ENCODE results near the gene SIAH3. TPM values are rescaled to one million over a fixed set of nuclear protein-coding genes. Genes with fewer than 3 reads are reported as not detected.

Gene SIAH3
- polyA plus RNA-seq, 3 donors, result not detected

DNA sequence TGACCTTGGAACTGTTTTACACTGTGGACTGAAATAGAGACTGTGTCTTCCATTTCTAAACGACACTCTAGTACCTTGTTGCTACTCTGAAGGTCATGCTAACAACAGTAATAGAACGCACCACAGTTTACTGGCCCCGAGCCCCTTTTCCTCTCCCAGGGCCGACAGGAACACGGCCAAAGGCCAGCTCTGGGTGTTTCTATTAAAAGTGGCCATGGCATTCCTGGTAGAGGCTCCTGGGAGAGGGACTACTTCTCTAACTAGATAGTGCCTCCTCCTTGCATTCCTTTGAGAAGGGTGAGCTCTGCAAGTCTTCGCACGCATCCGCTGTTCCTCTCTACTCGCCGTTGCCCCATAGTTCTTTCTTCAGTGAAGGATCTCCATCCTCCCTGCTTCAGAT lies 18.7 kb upstream of the SIAH3 start:
- WGBS, 3 donors, result 75 to 90% (median 90%) methylated on average over 10 of the region's 10 CpGs
- H3K27ac ChIP-seq (ENCODE audit: low read depth, low read length), result no peak overlapping the region

DNA sequence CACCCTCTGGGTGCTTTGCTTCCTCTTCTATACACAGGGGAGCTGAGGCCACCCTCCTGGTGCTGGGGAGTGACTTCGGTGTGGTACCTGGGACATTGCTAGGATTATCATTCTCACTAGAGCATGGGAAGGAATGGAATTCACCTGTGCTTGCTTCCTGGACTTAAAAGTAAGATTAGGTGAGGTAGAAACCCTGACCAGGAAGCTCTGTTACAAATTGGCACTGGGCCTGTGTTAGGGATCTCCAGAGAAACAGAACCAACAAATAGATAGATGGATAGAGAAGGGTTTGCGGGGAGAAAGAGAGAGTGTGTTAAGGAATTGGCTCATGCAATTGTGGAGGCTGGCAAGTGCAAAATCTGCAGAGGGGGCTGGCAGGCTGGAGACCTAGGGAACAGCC lies 13.9 kb upstream of the SIAH3 start:
- H3K27ac ChIP-seq (ENCODE audit: low read depth, low read length), result no peak overlapping the region
- 78 to 90% (median 80%) methylated on average over 2 of the region's 2 CpGs for WGBS, 3 donors

DNA sequence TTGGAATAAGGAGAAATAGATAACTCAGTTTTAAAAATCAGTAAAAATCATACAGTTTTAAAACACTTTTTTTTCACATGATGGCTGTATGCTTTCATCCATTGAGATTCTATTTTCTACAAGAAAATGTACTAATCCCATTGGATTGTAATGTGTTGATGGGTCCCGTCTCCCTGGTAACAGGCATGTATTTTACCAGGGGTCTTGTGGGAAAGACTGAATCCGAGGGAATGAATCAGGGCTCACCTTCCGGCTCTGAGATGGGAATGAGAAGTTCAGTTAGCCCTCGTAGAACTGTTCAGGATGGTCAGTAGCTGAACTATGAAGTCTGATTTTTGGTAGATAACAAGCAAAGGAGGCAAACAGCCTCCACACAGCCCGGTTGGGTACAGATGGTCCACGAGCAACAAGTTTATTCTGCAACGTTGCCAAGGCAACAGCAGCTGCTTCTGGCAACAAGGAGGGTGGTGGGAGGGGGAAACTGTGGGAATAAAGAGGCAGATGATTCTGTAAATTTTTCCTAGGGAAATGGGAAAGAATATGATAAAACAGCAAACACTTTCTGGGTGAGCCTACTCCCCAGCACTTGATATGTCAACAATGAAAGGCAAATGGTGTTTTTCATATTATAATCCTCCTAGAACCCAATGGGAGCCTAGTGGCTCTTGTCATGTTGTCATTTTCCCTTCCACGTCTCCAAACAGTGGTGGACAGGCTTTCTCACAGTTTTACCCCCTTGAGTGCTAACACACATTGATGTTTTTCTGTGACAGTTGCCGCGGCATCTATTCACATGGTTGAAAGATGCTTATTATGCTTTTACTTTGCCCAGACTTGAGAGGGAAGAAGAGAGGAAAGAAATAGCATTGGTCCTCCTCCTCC lies 12.4 kb upstream of the SIAH3 start:
- WGBS, 3 donors, result 61 to 70% (median 61%) methylated on average over 10 of the region's 10 CpGs
- no peak overlapping the region for H3K27ac ChIP-seq (ENCODE audit: low read depth, low read length)

DNA sequence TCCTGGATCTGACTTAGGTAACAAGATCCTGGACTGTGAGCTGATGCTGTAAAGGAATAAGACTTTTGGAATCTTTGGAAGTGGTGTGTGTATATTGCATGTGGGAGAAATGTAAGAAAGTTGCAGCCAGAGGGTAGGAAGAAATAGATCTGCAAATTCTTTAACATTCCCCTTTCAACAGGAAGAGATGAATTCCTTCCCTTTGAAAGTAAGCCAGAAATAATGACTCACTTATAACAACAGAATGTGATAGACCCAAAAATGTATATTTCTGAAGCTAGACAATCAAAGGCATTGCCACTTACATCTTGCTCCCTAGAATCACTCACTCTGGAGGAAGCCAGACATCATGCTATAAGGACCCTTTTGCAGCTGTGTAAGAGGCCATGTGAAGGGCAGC lies 9.8 kb upstream of the SIAH3 start:
- no peak overlapping the region for H3K27ac ChIP-seq (ENCODE audit: low read depth, low read length)

DNA sequence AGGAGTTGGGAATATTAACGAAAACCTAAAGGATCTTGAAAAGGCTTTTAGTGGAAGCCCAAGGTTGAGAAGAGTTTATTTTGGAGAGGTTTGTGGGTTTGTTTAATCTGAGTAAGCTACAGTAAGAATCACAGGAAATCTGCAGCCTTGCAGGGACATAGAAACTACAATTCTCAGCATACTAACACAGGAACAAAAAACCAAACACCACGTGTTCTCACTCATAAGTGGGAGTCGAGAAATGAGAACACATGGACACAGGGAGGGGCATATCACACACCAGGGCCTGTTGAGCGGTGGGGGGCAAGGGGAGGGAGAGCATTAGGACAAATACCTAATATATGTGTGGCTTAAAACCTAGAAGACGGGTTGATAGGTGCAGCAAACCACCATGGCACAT lies 8.7 kb upstream of the SIAH3 start:
- 66 to 78% (median 75%) methylated on average over 5 of the region's 5 CpGs for WGBS, 3 donors
- H3K27ac ChIP-seq (ENCODE audit: low read depth, low read length), result no peak overlapping the region

DNA sequence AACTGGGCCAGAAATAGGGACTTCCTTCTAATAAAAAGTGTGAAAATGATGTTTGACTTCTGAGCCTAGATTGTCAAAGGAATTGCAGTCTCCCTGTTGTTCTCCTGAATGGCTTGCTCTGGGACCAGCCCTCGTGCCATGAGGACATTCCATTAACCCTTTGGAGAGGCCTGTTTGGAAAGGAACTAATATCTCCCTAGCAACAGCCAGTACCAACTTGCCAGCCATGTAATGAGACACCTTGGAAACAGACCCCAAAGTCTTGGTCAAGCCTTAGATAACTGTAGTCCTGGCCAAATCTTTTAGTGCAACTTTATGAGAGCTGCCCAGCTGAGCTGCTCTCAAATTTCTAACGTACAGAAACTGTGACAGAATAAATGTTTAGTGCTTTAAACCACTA lies 8.2 kb upstream of the SIAH3 start:
- WGBS, 3 donors, result 43 to 60% (median 52%) methylated on average over 2 of the region's 2 CpGs
- no peak overlapping the region for H3K27ac ChIP-seq (ENCODE audit: low read depth, low read length)

DNA sequence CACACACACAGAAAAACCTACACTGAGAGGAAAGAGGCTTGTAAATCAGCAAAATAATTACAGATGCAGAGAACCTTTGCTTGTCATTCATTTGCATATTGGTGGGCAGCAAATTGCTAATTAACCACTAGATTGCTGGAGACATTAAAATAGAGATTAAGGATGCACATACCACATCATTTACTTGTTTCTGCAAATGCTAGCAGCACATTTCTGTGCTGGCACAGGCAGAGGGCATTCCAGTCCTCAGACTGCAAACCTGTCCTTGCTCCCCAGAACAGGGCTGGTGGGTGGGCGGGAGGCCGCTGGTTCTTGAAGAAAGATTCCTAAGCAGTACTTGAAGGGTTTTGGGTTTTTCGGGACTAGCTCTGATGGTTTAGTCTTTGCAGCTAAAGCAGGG lies 941 bp upstream of the SIAH3 start:
- WGBS, 3 donors, result 76 to 87% (median 86%) methylated on average over 3 of the region's 3 CpGs
- H3K27ac ChIP-seq (ENCODE audit: low read depth, low read length), result no peak overlapping the region

DNA sequence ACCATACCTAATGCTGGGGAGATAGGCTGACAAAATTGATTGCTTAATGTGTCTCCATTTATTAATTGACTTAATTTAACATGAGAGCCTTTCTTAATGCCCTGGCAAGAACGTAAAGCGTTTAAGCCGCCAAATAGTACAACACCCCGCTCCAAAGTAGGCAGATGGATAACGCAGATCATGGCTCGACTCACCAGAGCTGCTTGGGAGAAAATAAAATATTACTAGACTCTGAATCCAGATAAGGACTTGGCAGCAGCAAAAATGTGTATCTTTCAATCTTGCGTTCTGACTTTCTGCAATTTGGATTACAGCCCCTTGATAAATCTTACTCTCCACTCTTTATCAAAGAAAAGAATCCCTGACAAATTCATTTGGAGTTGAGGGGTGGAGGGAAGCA lies 403 bp upstream of the SIAH3 start:
- no peak overlapping the region for H3K27ac ChIP-seq (ENCODE audit: low read depth, low read length)
- 31 to 60% (median 53%) methylated on average over 7 of the region's 7 CpGs for WGBS, 3 donors

DNA sequence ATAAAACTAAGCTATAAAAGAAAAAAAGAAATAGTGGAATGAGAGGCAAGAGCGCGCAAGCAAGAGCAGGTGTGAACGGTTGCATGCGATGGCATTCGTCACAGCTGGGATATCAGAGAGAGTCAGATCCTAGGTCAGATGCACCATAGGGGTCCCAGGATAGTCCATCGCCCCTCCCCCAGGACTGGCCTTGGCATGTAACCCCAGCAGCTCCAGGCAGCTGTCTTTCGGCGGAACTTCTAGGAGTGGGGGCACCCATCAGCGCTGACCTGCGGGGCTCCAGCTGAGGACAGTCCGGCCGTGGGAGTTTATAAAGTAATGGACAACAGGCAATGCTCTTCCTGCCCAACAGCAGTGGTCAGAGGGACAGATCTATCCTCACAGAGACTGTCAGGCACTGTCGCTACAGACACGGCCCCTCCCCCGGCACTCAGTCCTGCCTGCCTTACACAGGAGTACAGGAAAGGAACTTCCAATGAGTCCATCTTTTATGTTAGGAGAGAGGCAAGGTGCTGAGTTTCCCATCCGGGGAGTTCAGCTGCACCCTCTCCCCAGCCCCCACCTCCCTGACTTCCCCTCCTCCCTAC lies 1.4 kb downstream of the SIAH3 start:
- WGBS, 3 donors, result 43 to 67% (median 59%) methylated on average over 16 of the region's 16 CpGs
- no peak overlapping the region for H3K27ac ChIP-seq (ENCODE audit: low read depth, low read length)

DNA sequence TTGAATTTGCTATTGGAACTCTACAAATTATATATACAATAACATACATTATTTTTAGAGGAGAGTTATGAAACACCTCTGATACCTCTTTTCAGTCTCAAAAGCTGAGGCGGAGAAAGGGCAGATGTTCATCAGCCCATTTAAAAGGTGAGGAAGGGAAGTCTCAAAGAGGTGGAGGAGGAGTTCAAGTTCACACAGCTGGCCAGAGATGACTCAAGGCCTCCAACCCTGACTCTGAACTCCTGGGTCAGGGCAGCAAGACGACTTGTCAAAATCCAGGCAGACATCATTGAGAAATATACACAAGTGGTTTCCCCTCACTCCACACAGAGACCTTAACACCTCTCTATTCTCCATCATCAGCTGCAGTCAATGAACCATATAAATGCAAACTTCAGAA lies 2.1 kb downstream of the SIAH3 start:
- 63 to 70% (median 66%) methylated on average over 2 of the region's 2 CpGs for WGBS, 3 donors
- no peak overlapping the region for H3K27ac ChIP-seq (ENCODE audit: low read depth, low read length)

DNA sequence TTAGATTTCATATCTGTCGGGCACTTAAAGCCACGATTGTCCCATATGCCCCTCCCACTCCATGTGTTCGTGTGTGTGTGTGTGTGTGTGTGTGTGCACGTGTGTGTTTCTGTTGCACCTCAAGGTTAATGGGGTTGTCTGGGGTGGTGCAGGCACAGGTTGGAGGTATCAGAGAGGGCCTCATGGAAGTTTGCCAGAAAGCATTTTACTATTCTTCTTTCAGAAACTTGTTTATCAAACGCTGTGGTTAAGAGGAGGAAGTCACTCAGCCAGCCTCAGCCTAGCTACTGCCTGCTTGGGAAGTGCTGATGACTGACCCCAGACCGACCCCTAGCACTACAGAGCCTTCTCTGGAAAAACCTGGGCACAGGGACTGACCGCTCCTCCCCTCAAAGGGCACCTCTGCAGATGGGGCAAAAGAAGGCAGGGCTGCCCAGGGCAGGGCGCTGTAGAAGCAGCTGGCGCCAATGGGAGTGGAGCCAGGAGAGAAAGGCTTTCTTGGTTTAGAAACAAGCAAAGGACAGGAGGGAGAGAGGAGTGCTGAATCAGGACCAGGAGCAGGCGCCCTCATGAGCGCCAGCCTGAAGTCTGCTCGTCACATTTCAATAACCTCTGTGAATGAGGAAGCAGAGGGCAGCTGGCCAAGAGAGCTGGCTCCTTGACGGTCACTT lies 3.9 kb downstream of the SIAH3 start:
- H3K27ac ChIP-seq (ENCODE audit: low read depth, low read length), result no peak overlapping the region
- WGBS, 3 donors, result 20 to 38% (median 31%) methylated on average over 13 of the region's 13 CpGs

DNA sequence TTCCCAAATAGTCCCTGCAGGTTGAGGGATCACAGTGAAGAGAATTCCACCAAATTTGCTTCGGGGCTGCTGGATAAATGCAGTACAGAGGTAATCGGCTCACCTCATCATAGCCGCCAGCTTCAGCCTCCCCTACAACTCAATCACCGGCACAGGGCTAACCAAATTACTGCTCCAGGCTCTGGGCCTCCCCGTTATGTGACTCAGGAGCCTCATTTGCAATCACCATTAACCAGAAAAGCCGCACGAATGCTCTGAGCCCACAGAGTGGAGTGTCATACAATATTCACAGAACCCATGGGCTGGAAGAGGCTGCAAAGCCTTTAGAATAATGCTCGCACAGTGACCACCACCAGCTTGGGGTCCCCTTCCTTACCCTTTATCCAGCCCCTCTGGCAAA lies 4.9 kb downstream of the SIAH3 start:
- H3K27ac ChIP-seq (ENCODE audit: low read depth, low read length), result no peak overlapping the region
- 89 to 95% (median 93%) methylated on average over 8 of the region's 8 CpGs for WGBS, 3 donors

DNA sequence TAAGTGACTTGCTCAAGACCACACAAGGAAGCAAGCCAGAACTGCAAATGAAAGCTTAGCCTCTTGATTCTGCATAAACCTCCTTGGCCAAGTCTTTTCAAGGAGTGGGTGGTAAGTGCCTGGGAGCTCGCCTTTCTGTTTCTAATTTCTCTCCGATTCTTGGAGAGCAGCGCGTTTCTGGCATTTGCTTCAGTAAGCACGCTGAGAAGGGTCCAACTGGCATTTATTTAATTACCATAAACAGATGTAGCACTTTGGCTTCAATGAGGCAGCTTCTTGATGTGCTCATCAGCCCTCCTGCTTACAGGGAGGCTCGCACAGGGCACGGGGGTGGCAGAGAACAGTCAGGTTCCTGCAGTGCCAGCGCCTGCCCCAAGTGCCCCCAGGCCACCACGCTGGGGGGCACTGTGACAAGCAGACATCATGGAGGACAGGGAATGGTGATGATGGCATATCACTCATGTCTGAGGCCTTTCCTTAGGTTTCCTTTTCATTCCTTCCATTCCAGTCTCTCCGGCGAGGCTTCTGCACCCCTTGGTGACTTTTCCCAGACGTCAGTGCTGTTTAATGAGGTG lies 13.3 kb downstream of the SIAH3 start:
- no peak overlapping the region for H3K27ac ChIP-seq (ENCODE audit: low read depth, low read length)
- 65 to 76% (median 71%) methylated on average over 12 of the region's 12 CpGs for WGBS, 3 donors

DNA sequence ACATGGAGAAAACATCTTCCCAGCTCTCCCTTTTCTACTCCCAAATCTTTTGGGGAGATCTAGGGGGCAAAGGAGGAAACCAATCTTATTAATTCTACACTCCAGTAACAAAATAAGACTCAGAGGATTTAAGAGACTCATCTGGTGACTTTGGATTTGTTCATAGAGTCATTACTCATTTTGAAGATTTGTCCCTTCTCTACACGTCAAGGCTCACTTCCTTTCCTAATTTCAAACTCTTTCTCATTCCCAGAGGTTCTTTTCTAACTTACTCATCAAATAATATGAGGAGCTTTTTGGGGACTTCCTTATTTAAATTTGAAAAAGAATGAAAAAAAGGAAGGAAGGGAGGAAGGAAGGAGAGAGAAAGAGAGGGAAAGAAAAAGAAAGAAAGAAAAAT lies 14.4 kb downstream of the SIAH3 start:
- WGBS, 3 donors, result 27 to 60% (median 37%) methylated on average over 1 of the region's 1 CpG

DNA sequence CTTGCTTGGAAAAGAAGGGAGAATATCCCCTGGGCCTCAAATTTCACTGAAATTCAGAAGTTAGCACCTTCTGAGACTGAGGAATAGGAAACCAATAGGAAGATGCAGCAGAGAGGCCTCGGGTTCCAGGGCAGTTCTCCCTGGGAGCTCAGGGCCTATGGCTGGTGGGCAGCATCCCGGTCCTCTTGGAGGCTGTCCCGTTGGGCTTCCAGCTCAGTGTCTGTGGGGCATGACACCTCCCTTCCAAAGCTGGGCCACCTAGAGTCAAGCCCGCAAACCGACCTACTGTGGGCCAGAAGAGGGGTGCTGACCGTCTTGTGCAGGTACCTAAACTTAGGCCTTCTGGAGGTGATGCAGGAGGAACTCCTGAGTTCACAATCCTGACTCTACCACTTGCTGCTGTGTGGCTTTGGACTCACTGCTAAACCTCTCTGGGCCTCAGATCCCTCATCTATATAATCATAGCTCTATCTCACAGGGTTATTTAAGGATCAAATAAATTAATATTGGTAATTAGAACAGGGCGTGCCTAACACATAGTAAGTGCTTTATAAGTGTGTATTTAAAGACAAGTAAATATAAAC lies 17.1 kb downstream of the SIAH3 start:
- 79 to 84% (median 83%) methylated on average over 7 of the region's 7 CpGs for WGBS, 3 donors
- no peak overlapping the region for H3K27ac ChIP-seq (ENCODE audit: low read depth, low read length)

More for the DNA sequence above, 14.4 kb downstream of the SIAH3 start:
- no peak overlapping the region for H3K27ac ChIP-seq (ENCODE audit: low read depth, low read length)

DNA sequence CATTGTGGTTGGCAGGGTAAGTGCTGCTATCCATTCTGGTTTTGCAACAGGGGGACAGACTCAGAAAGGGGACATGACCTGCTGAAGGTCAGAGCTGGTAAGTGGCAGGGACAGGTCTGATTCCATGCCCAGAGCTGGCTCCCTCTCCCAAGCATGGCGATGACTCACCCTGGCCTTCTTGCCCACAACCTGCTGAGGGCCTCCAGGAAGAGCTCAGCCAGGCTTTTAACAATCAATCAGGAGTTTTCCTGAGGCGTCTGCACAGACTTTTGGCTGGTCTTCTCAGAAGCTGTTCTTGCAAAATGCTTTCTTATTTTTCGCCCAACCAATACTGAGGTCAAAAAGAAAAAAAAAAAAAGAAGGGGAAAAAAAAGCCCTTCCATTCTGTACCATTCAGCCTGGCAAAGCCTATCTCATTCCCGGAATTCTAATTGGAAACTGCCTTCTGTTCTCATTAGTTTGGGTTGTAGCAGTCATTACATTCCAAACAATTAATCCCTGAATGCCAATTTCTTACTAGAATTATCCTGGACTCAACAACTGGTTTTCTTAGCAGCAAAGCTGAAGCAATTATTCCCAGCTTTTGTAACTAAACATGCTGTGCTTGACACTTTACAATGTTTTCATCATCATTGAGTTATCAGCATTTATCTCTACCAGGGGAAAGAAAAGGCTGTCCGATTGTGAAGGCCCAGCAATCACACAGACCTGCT lies 17.7 kb downstream of the SIAH3 start:
- H3K27ac ChIP-seq (ENCODE audit: low read depth, low read length), result no peak overlapping the region
- WGBS, 3 donors, result 42 to 67% (median 48%) methylated on average over 5 of the region's 5 CpGs

DNA sequence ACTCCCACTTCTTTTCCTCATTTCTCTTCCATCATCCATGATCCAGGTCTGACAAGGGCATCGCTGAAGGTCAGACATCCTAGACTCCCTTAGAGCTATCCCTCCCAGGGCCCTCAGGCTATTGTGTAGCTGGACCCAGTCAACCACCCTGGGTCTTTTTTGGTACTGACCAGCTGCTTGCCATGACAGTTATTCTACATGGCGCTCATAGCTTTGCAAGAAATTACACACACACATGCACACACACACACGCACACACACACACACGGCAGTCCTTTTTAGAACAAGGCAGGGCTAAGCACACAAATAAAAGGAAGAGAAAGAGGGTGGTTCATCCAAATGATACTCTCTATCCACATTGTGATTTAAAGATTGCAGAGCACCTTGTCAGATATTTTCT lies 18.3 kb downstream of the SIAH3 start:
- no peak overlapping the region for H3K27ac ChIP-seq (ENCODE audit: low read depth, low read length)
- 83 to 86% (median 85%) methylated on average over 4 of the region's 4 CpGs for WGBS, 3 donors

DNA sequence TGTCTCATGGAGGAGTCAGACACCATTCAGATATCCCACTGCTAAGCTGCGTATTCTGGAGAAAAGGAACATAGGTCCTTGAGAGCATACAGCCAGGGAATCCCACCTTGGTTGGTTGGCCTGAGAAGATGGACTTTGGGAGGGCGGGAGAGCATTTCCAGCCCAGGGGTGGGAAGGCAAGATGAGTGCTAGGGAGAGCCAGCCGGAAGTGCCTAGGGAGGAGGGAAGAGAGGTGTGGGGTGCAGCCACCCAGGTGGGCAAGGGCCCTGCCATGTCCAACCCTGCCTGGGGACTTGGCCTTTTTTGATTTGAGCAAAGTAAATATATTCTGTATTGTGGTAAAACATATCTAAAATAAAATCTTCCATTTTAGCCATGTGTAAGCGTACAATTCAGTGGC lies 19.7 kb downstream of the SIAH3 start:
- no peak overlapping the region for H3K27ac ChIP-seq (ENCODE audit: low read depth, low read length)
- WGBS, 3 donors, result 92 to 96% (median 94%) methylated on average over 4 of the region's 4 CpGs
